GM23338 (cell line): Measurements from ENCODE around the gene ZFYVE16. TPM values are rescaled to one million over a fixed set of nuclear protein-coding genes. Genes with fewer than 3 reads are reported as not detected.
A peak's percentile ranks its signal among the peaks of the same experiment; 100 is the strongest.

Experiments used
- ATAC-seq: fragments of 200-7000 bp; cut with Tn5 transposase; 3 replicates; pipeline ENCODE4 v1.9.1; 2020
- DNase-seq: peaks from one replicate; pipeline ENCODE4 v3.0.0-alpha.2; 2015; ENCODE audit warnings: low spot score
- H2AFZ ChIP-seq: fragments of 200-600 bp; sonication (generic); 2 replicates; pipeline ENCODE4 v1.8.0; 2016; ENCODE audit warnings: antibody characterized with exemption, mild to moderate bottlenecking, moderate library complexity
- H3F3A ChIP-seq: fragments of 200-600 bp; sonication (generic); replicated peaks from 2 replicates; pipeline ENCODE4 v1.8.0; 2017; ENCODE audit warnings: antibody characterized with exemption, mixed run types, low read depth
- H3K27ac ChIP-seq: fragments of 200-600 bp; sonication (generic); 2 replicates; pipeline ENCODE4 v1.6.1; 2016; ENCODE audit warnings: low read depth
- H3K27me3 ChIP-seq: fragments of 200-600 bp; sonication (generic); 2 replicates; pipeline ENCODE4 v1.8.0; 2016; ENCODE audit warnings: mild to moderate bottlenecking, mixed run types, moderate library complexity; ENCODE audit not compliant: insufficient read depth
- H3K36me3 ChIP-seq: fragments of 200-600 bp; sonication (generic); 2 replicates; pipeline ENCODE4 v1.8.0; 2016; ENCODE audit warnings: mild to moderate bottlenecking; ENCODE audit not compliant: insufficient read depth
- H3K4me1 ChIP-seq: fragments of 200-600 bp; sonication (generic); 2 replicates; pipeline ENCODE4 v1.8.0; 2016; ENCODE audit warnings: mild to moderate bottlenecking, moderate library complexity; ENCODE audit not compliant: insufficient read depth
- H3K4me2 ChIP-seq: fragments of 200-600 bp; sonication (generic); 2 replicates; pipeline ENCODE4 v1.7.1; 2017; ENCODE audit warnings: mixed run types
- H3K4me3 ChIP-seq: fragments of 200-600 bp; sonication (generic); 2 replicates; pipeline ENCODE4 v1.6.1; 2016; ENCODE audit warnings: mixed run types
- H3K79me2 ChIP-seq: fragments of 200-600 bp; sonication (generic); replicated peaks from 2 replicates; pipeline ENCODE4 v1.8.0; 2017; ENCODE audit warnings: mild to moderate bottlenecking; ENCODE audit not compliant: insufficient read depth
- H3K9me2 ChIP-seq: fragments of 200-600 bp; sonication (generic); 2 replicates; pipeline ENCODE4 v1.8.0; 2017; ENCODE audit not compliant: insufficient read depth
- H4K20me1 ChIP-seq: fragments of 200-600 bp; sonication (generic); replicated peaks from 2 replicates; pipeline ENCODE4 v1.8.0; 2017; ENCODE audit warnings: mild to moderate bottlenecking; ENCODE audit not compliant: insufficient read depth
- H3K27ac Mint-ChIP-seq: 2 replicates; pipeline ENCODE4 v1.8.0; 2020; ENCODE audit warnings: inconsistent platforms, mild to moderate bottlenecking, moderate library complexity, mixed read lengths
- H3K27me3 Mint-ChIP-seq: 3 replicates; pipeline ENCODE4 v1.8.0; 2022; ENCODE audit warnings: low read depth, mild to moderate bottlenecking, moderate library complexity, mixed read lengths, inconsistent platforms; ENCODE audit not compliant: insufficient read depth, poor library complexity
- H3K36me3 Mint-ChIP-seq: 3 replicates; pipeline ENCODE4 v1.8.0; 2021; ENCODE audit warnings: low read depth, mild to moderate bottlenecking, inconsistent platforms, moderate library complexity, mixed read lengths
- H3K4me1 Mint-ChIP-seq: 3 replicates; pipeline ENCODE4 v1.8.0; 2020; ENCODE audit warnings: mild to moderate bottlenecking, inconsistent platforms, mixed read lengths
- H3K4me3 Mint-ChIP-seq: 3 replicates; pipeline ENCODE4 v1.8.0; 2021; ENCODE audit warnings: moderate library complexity, mild to moderate bottlenecking, inconsistent platforms, mixed read lengths
- H3K9me3 Mint-ChIP-seq: 3 replicates; pipeline ENCODE4 v1.8.0; 2020; ENCODE audit warnings: moderate library complexity, mild to moderate bottlenecking, inconsistent platforms, mixed read lengths
- CTCF ChIP-seq, 2 experiments: fragments of 200-600 bp in 1 of 2; sonication (generic) in 1 of 2; conservative IDR thresholded peaks; 2 replicates each; pipeline versions ENCODE4 v1.5.1 to v1.6.1; 2016 to 2017; ENCODE audit warnings: antibody characterized with exemption in 2 of 2, low read depth in 2 of 2, mild to moderate bottlenecking in 2 of 2, moderate library complexity in 1 of 2
- REST ChIP-seq: IDR thresholded peaks from one replicate; pipeline ENCODE4 v1.6.1; 2018; ENCODE audit warnings: antibody characterized with exemption; ENCODE audit not compliant: unreplicated experiment
- STAT1 ChIP-seq: IDR thresholded peaks from one replicate; pipeline ENCODE4 v1.6.1; 2016; ENCODE audit warnings: antibody characterized with exemption; ENCODE audit not compliant: unreplicated experiment
- polyA plus RNA-seq: library from polyadenylated mRNA; unstranded; fragments of >200 nt; fragmentation: Nextera tagmentation; extraction: Ambion mirVana; gene quantifications from 2 replicates; pipeline ENCODE4 v1.2.1, GENCODE V29; 2016
- total RNA-seq: library from RNA; depleted of rRNA; stranded (reverse); fragments of >200 nt; shearing (Covaris generic); gene quantifications from 2 replicates; pipeline ENCODE4 v1.2.3, GENCODE V29; 2014

ZFYVE16 gene
- total and polyA plus RNA-seq, 2 experiments from 2014 or later = 24.2 to 26.6 TPM

GRCh38 chr5:80487829-80488721 is 80.2 kb downstream of the ZFYVE16 start, which contains the start of gene FAM151B (continued):
- TF ChIP-seq REST (no peak), STAT1 (no peak)

DNA sequence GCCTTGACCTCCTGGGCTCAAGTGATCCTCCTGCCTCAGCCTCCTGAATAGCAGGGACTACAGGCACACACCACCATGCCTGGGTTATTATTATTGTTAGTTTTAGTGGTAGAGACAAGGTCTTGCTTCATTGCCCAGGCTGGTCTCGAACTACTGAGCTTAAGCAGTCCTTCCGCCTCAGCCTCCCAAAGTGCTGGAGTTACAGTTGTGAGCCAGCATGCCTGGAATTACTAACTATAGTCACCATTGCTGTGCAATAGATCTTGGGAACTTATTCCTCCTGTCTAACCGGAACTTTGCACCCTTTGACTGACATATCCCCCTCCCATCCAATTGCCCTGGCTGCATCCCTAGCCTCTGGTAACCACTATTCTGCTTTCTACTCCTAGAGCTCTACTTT is 83.4 kb downstream of the ZFYVE16 start:
- H2AFZ ChIP-seq = no peak overlapping the region
- DNase-seq (no peak), ATAC-seq (no peak)
- no peaks in the 10 kb centered on the region for H4K20me1 ChIP-seq
- H3K4me2 ChIP-seq = no peak overlapping the region
- H3K79me2 ChIP-seq = no peaks in the 10 kb centered on the region
- H3K9me2 ChIP-seq = no peaks in the 10 kb centered on the region
- H3K4me1 Mint-ChIP-seq = peaks cover 60% of the 10 kb centered on the region
- no peaks in the 10 kb centered on the region for H3K27me3 ChIP-seq
- H3F3A ChIP-seq = peaks cover 9% of the 10 kb centered on the region; the same call in 1 of the 2 replicates
- peaks cover 36% of the 10 kb centered on the region for H3K4me1 ChIP-seq
- peaks cover 21% of the 10 kb centered on the region for H3K27me3 Mint-ChIP-seq
- peaks cover 22% of the 10 kb centered on the region; the same call in 2 of the 3 replicates for H3K9me3 Mint-ChIP-seq
- peaks cover 17% of the 10 kb centered on the region for H3K36me3 Mint-ChIP-seq
- TF ChIP-seq REST = no peak
- H3K27ac ChIP-seq = no peak overlapping the region
- no peak overlapping the region; the same call in 1 of the 2 replicates for H3K27ac Mint-ChIP-seq
- no peak overlapping the region for H3K4me3 ChIP-seq
- no peaks in the 10 kb centered on the region for H3K36me3 ChIP-seq
- H3K4me3 Mint-ChIP-seq = no peak overlapping the region

GRCh38 chr5:80492741-80493140 is 84.9 kb downstream of the ZFYVE16 start:
- Mint-ChIP-seq H3K4me3 (0 out of 3 replicates have a peak overlapping the region, but pooled peaks have one; percentile 9), H3K4me1 (peaks cover 60% of the 10 kb centered on the region), H3K27ac (peak overlapping the region; percentile 96), H3K9me3 (peaks cover 19% of the 10 kb centered on the region; the same call in 2 of the 3 replicates), H3K36me3 (peaks cover 17% of the 10 kb centered on the region; the same call in 2 of the 3 replicates), H3K27me3 (peaks cover 17% of the 10 kb centered on the region)
- Histone ChIP-seq H2AFZ (no peak overlapping the region), H4K20me1 (no peaks in the 10 kb centered on the region), H3K27me3 (no peaks in the 10 kb centered on the region), H3K79me2 (no peaks in the 10 kb centered on the region), H3F3A (no peaks in the 10 kb centered on the region; the same call in 1 of the 2 replicates), H3K4me1 (peaks cover 44% of the 10 kb centered on the region), H3K9me2 (no peaks in the 10 kb centered on the region), H3K36me3 (no peaks in the 10 kb centered on the region), H3K4me2 (peak overlapping the region; percentile 40; the same call in 1 of the 2 replicates), H3K4me3 (no peak overlapping the region), H3K27ac (peak overlapping the region; percentile 92)
- ATAC-seq = no peak
- DNase-seq = no peak
- no peak for TF ChIP-seq CTCF (conservative IDR thresholded peaks at IDR 0.05; ENCODE audit: low read depth in 2 of 2)
